ENCODE results near the gene ITPR2. TPM values are rescaled to one million over a fixed set of nuclear protein-coding genes. Genes with fewer than 3 reads are reported as not detected.

Gene ITPR2
- total RNA-seq, 1 experiment from 2014 or later, result 4.0 TPM

GRCh38 chr12:26806556-26806955 lies 26.4 kb downstream of the ITPR2 start:
- no peaks in the 10 kb centered on the region for H3K9me2 ChIP-seq (replicated peaks; ENCODE audit: low read length)
- POLR2A ChIA-PET (ENCODE audit: unreplicated experiment), result no interaction called here
- H3K9me3 ChIP-seq (ENCODE audit: low read length), result no peaks in the 10 kb centered on the region
- no peaks in the 10 kb centered on the region for H3K36me3 ChIP-seq (ENCODE audit: low read depth, low read length)
- H3K27me3 ChIP-seq (ENCODE audit: low read length), result no peaks in the 10 kb centered on the region
- H3K4me3 ChIP-seq (ENCODE audit: low read length), result no peak overlapping the region
- TF ChIP-seq CTCF (conservative IDR thresholded peaks at IDR 0.05; ENCODE audit: low read depth, low read length) (no peak), EZH2 (IDR thresholded peaks at IDR 0.05; ENCODE audit: low read length, unreplicated experiment) (no peak), EZH2phosphoT487 (IDR thresholded peaks at IDR 0.05; ENCODE audit: borderline replicate concordance, low read length) (no peak)
- H4K20me1 ChIP-seq (ENCODE audit: low read length), result no peaks in the 10 kb centered on the region
- H3K79me2 ChIP-seq (ENCODE audit: low read length), result no peaks in the 10 kb centered on the region
- no TSS peak for BruUV-seq (replicated peaks)
- no peak for ATAC-seq
- no peak overlapping the region for H3K27ac ChIP-seq (ENCODE audit: low read length)
- no peaks in the 10 kb centered on the region for H3F3A ChIP-seq (ENCODE audit: low read length, unreplicated experiment)
- H3K9ac ChIP-seq (ENCODE audit: low read length), result no peak overlapping the region
- peaks cover 9% of the 10 kb centered on the region for H3K4me1 ChIP-seq (ENCODE audit: insufficient read depth, low read length)
- intact Hi-C loops (cut with micrococcal nuclease), result no loop called here
- DNase-seq, result no peak
- no peak overlapping the region for H2AFZ ChIP-seq (ENCODE audit: low read length)
- CTCF ChIA-PET, result no interaction called here
- no peak overlapping the region for H3K4me2 ChIP-seq (ENCODE audit: low read length)

- H3K4me1 ChIP-seq (ENCODE audit: insufficient read depth, low read length), result peaks cover 9% of the 10 kb centered on the region
- no peaks in the 10 kb centered on the region for H3K79me2 ChIP-seq (ENCODE audit: low read length)
- TF ChIP-seq EZH2phosphoT487 (IDR thresholded peaks at IDR 0.05; ENCODE audit: borderline replicate concordance, low read length) (no peak), EZH2 (IDR thresholded peaks at IDR 0.05; ENCODE audit: low read length, unreplicated experiment) (no peak), CTCF (conservative IDR thresholded peaks at IDR 0.05; ENCODE audit: low read depth, low read length) (no peak)
- H3K4me2 ChIP-seq (ENCODE audit: low read length), result no peak overlapping the region
- no peak overlapping the region for H3K27ac ChIP-seq (ENCODE audit: low read length)
- POLR2A ChIA-PET (ENCODE audit: unreplicated experiment), result interaction anchor here (0.6 kb wide), 1 partner anchor 43 kb away, joined by 5 read pairs; no protein-coding TSS in a partner anchor
- no peaks in the 10 kb centered on the region for H3K9me2 ChIP-seq (replicated peaks; ENCODE audit: low read length)
- ATAC-seq (no peak), DNase-seq (no peak)
- H3K27me3 ChIP-seq (ENCODE audit: low read length), result no peaks in the 10 kb centered on the region
- no peaks in the 10 kb centered on the region for H3K36me3 ChIP-seq (ENCODE audit: low read depth, low read length)
- H3F3A ChIP-seq (ENCODE audit: low read length, unreplicated experiment), result no peaks in the 10 kb centered on the region
- no peaks in the 10 kb centered on the region for H3K9me3 ChIP-seq (ENCODE audit: low read length)
- no peak overlapping the region for H3K4me3 ChIP-seq (ENCODE audit: low read length)
- no TSS peak for BruUV-seq (replicated peaks)
- CTCF ChIA-PET, result no interaction called here
- no peak overlapping the region for H3K9ac ChIP-seq (ENCODE audit: low read length)
- intact Hi-C loops (cut with micrococcal nuclease), result no loop called here
- no peaks in the 10 kb centered on the region for H4K20me1 ChIP-seq (ENCODE audit: low read length)
- H2AFZ ChIP-seq (ENCODE audit: low read length), result no peak overlapping the region
These were observed 27.5 kb downstream of the ITPR2 start for GRCh38 chr12:26805401-26805971.

- no peaks in the 10 kb centered on the region for H3K9me2 ChIP-seq (replicated peaks; ENCODE audit: low read length)
- intact Hi-C loops (cut with micrococcal nuclease), result no loop called here
- no peaks in the 10 kb centered on the region for H3K9me3 ChIP-seq (ENCODE audit: low read length)
- peaks cover 9% of the 10 kb centered on the region for H3K4me1 ChIP-seq (ENCODE audit: insufficient read depth, low read length)
- peak overlapping the region; percentile 51 for H2AFZ ChIP-seq (ENCODE audit: low read length)
- DNase-seq, result peak; percentile 70
- TF ChIP-seq CTCF (conservative IDR thresholded peaks at IDR 0.05; ENCODE audit: low read depth, low read length) (no peak), EZH2phosphoT487 (IDR thresholded peaks at IDR 0.05; ENCODE audit: borderline replicate concordance, low read length) (no peak), EZH2 (IDR thresholded peaks at IDR 0.05; ENCODE audit: low read length, unreplicated experiment) (no peak)
- no peak overlapping the region for H3K9ac ChIP-seq (ENCODE audit: low read length)
- H3K36me3 ChIP-seq (ENCODE audit: low read depth, low read length), result no peaks in the 10 kb centered on the region
- H4K20me1 ChIP-seq (ENCODE audit: low read length), result no peaks in the 10 kb centered on the region
- ChIA-PET POLR2A (ENCODE audit: unreplicated experiment) (no interaction called here), CTCF (no interaction called here)
- no peaks in the 10 kb centered on the region for H3K27me3 ChIP-seq (ENCODE audit: low read length)
- H3K27ac ChIP-seq (ENCODE audit: low read length), result no peak overlapping the region
- H3K4me2 ChIP-seq (ENCODE audit: low read length), result peak overlapping the region; percentile 4; the same call in 1 of the 2 replicates
- no peaks in the 10 kb centered on the region for H3F3A ChIP-seq (ENCODE audit: low read length, unreplicated experiment)
- no peak overlapping the region for H3K4me3 ChIP-seq (ENCODE audit: low read length)
- H3K79me2 ChIP-seq (ENCODE audit: low read length), result no peaks in the 10 kb centered on the region
- no TSS peak for BruUV-seq (replicated peaks)
- peak; percentile 75 for ATAC-seq
These were observed 29.4 kb downstream of the ITPR2 start for GRCh38 chr12:26803552-26803951.

Measured in PC-3 (cell line).